IPS-20b (cell line): ENCODE data around the gene OPCML.

Experiments
- H3K27ac ChIP-seq: one replicate; pipeline ENCODE4 v1.5.1; 2013; ENCODE audit warnings: low read length
- H3K27me3 ChIP-seq: 2 replicates; pipeline ENCODE4 v1.6.1; 2013; ENCODE audit warnings: mild to moderate bottlenecking, low read length, inconsistent platforms; ENCODE audit not compliant: insufficient read depth
- H3K36me3 ChIP-seq: 2 replicates; pipeline ENCODE4 v1.6.1; 2013; ENCODE audit warnings: low read depth, mild to moderate bottlenecking, inconsistent platforms, low read length, moderate library complexity; ENCODE audit not compliant: insufficient read depth
- H3K4me1 ChIP-seq: 2 replicates; pipeline ENCODE4 v1.6.1; 2013; ENCODE audit warnings: mild to moderate bottlenecking, control low read depth, inconsistent platforms, low read length, moderate library complexity; ENCODE audit not compliant: insufficient read depth
- H3K4me3 ChIP-seq: 2 replicates; pipeline ENCODE4 v1.5.1; 2013; ENCODE audit warnings: mild to moderate bottlenecking, low read length, inconsistent platforms
- H3K9ac ChIP-seq: 2 replicates; pipeline ENCODE4 v1.6.1; 2013; ENCODE audit warnings: low read depth, mild to moderate bottlenecking, inconsistent platforms, low read length, moderate library complexity
- H3K9me3 ChIP-seq: 2 replicates; pipeline ENCODE4 v1.6.1; 2013; ENCODE audit warnings: mild to moderate bottlenecking, low read depth, low read length, inconsistent platforms; ENCODE audit not compliant: insufficient read depth

OPCML gene

GRCh38 chr11:132704781-132705375 lies 827.4 kb downstream of the OPCML start:
- H3K4me1 ChIP-seq = no peaks in the 10 kb centered on the region; the same call in 1 of the 2 replicates
- no peaks in the 10 kb centered on the region for H3K36me3 ChIP-seq
- no peaks in the 10 kb centered on the region for H3K27me3 ChIP-seq
- no peak overlapping the region for H3K9ac ChIP-seq
- H3K27ac ChIP-seq = no peak overlapping the region
- H3K4me3 ChIP-seq = no peak overlapping the region
- H3K9me3 ChIP-seq = no peaks in the 10 kb centered on the region

- Histone ChIP-seq H3K27ac (no peak overlapping the region), H3K9me3 (no peaks in the 10 kb centered on the region), H3K4me1 (peaks cover 2% of the 10 kb centered on the region; the same call in 1 of the 2 replicates), H3K9ac (no peak overlapping the region), H3K27me3 (no peaks in the 10 kb centered on the region), H3K4me3 (no peak overlapping the region), H3K36me3 (no peaks in the 10 kb centered on the region)
Observed at GRCh38 chr11:132692891-132693290, 839.4 kb downstream of the OPCML start.

GRCh38 chr11:132691848-132692550 lies 840.3 kb downstream of the OPCML start:
- no peak overlapping the region for H3K27ac ChIP-seq
- no peak overlapping the region for H3K4me3 ChIP-seq
- H3K27me3 ChIP-seq = no peaks in the 10 kb centered on the region
- no peaks in the 10 kb centered on the region for H3K36me3 ChIP-seq
- no peaks in the 10 kb centered on the region for H3K9me3 ChIP-seq
- no peak overlapping the region for H3K9ac ChIP-seq
- H3K4me1 ChIP-seq = peaks cover 6% of the 10 kb centered on the region; the same call in 1 of the 2 replicates

- no peak overlapping the region for H3K27ac ChIP-seq
- H3K9ac ChIP-seq = no peak overlapping the region
- no peak overlapping the region for H3K4me3 ChIP-seq
Observed at GRCh38 chr11:132686886-132687285, 845.4 kb downstream of the OPCML start.

GRCh38 chr11:132685174-132685611 lies 847.1 kb downstream of the OPCML start:
- Histone ChIP-seq H3K4me1 (peaks cover 6% of the 10 kb centered on the region; the same call in 1 of the 2 replicates), H3K27ac (no peak overlapping the region), H3K9ac (no peak overlapping the region), H3K4me3 (no peak overlapping the region), H3K36me3 (no peaks in the 10 kb centered on the region), H3K9me3 (no peaks in the 10 kb centered on the region), H3K27me3 (no peaks in the 10 kb centered on the region)

More at GRCh38 chr11:132686886-132687285, 845.4 kb downstream of the OPCML start:
- Histone ChIP-seq H3K4me1 (peaks cover 6% of the 10 kb centered on the region; the same call in 1 of the 2 replicates), H3K9me3 (no peaks in the 10 kb centered on the region), H3K36me3 (no peaks in the 10 kb centered on the region), H3K27me3 (no peaks in the 10 kb centered on the region)

GRCh38 chr11:132683602-132684001 lies 848.7 kb downstream of the OPCML start:
- peaks cover 6% of the 10 kb centered on the region; the same call in 1 of the 2 replicates for H3K4me1 ChIP-seq
- no peaks in the 10 kb centered on the region for H3K36me3 ChIP-seq
- no peak overlapping the region for H3K4me3 ChIP-seq
- no peak overlapping the region for H3K9ac ChIP-seq
- H3K9me3 ChIP-seq = no peaks in the 10 kb centered on the region
- no peaks in the 10 kb centered on the region for H3K27me3 ChIP-seq
- H3K27ac ChIP-seq = no peak overlapping the region

- H3K4me1 ChIP-seq = no peaks in the 10 kb centered on the region
- H3K4me3 ChIP-seq = no peak overlapping the region
- H3K9ac ChIP-seq = no peak overlapping the region
- H3K27me3 ChIP-seq = no peaks in the 10 kb centered on the region
- H3K27ac ChIP-seq = no peak overlapping the region
- H3K9me3 ChIP-seq = peaks cover 3% of the 10 kb centered on the region; the same call in 1 of the 2 replicates
- no peaks in the 10 kb centered on the region for H3K36me3 ChIP-seq
Observed at GRCh38 chr11:132681971-132682370, 850.3 kb downstream of the OPCML start.

- Histone ChIP-seq H3K27ac (no peak overlapping the region), H3K27me3 (no peaks in the 10 kb centered on the region), H3K9me3 (peaks cover 3% of the 10 kb centered on the region; the same call in 1 of the 2 replicates), H3K4me1 (no peaks in the 10 kb centered on the region), H3K4me3 (no peak overlapping the region), H3K36me3 (no peaks in the 10 kb centered on the region), H3K9ac (no peak overlapping the region)
Observed at GRCh38 chr11:132680584-132680983, 851.7 kb downstream of the OPCML start.

- Histone ChIP-seq H3K4me3 (no peak overlapping the region), H3K36me3 (no peaks in the 10 kb centered on the region), H3K9me3 (peaks cover 3% of the 10 kb centered on the region; the same call in 1 of the 2 replicates), H3K4me1 (no peaks in the 10 kb centered on the region), H3K9ac (no peak overlapping the region), H3K27ac (no peak overlapping the region), H3K27me3 (no peaks in the 10 kb centered on the region)
Observed at GRCh38 chr11:132674151-132674550, 858.1 kb downstream of the OPCML start.

- Histone ChIP-seq H3K27me3 (no peaks in the 10 kb centered on the region), H3K9me3 (no peaks in the 10 kb centered on the region), H3K4me1 (no peaks in the 10 kb centered on the region), H3K36me3 (no peaks in the 10 kb centered on the region), H3K9ac (no peak overlapping the region), H3K27ac (no peak overlapping the region), H3K4me3 (no peak overlapping the region)
Observed at GRCh38 chr11:132671851-132672370, 860.4 kb downstream of the OPCML start.

GRCh38 chr11:132670921-132671675 lies 861.2 kb downstream of the OPCML start:
- Histone ChIP-seq H3K4me1 (no peaks in the 10 kb centered on the region), H3K4me3 (no peak overlapping the region), H3K27me3 (no peaks in the 10 kb centered on the region), H3K9me3 (no peaks in the 10 kb centered on the region), H3K36me3 (no peaks in the 10 kb centered on the region), H3K9ac (no peak overlapping the region), H3K27ac (no peak overlapping the region)
